HepG2 (cell line): ENCODE measurements around the gene ABHD12. TPM values are rescaled to one million over a fixed set of nuclear protein-coding genes. Genes with fewer than 3 reads are reported as not detected.

Experiments
- DNMT3B ChIP-seq: conservative IDR thresholded peaks from 2 replicates; pipeline ENCODE4 v1.6.1; 2016; ENCODE audit warnings: missing biosample characterization, control low read depth
- GLI4 ChIP-seq: sonication (generic); formaldehyde crosslinking; IDR thresholded peaks from 2 replicates; pipeline ENCODE4 v1.5.1; 2020; ENCODE audit warnings: missing genetic modification reagents, mild to moderate bottlenecking, moderate library complexity, borderline replicate concordance
- KAT7 ChIP-seq: IDR thresholded peaks from 2 replicates; pipeline ENCODE4 v1.6.1; 2018; ENCODE audit warnings: borderline replicate concordance, missing compliant biosample characterization
- KDM5B ChIP-seq: sonication (generic); formaldehyde crosslinking; IDR thresholded peaks from 2 replicates; pipeline ENCODE4 v1.4.0; 2020; ENCODE audit warnings: missing genetic modification reagents, mild to moderate bottlenecking, borderline replicate concordance
- PAX8 ChIP-seq: sonication (generic); formaldehyde crosslinking; IDR thresholded peaks from 2 replicates; pipeline ENCODE4 v1.8.0; 2022; ENCODE audit warnings: mild to moderate bottlenecking, missing genetic modification reagents, borderline replicate concordance
- PHF5A ChIP-seq: IDR thresholded peaks from one replicate; pipeline ENCODE4 v1.6.1; 2018; ENCODE audit warnings: low read depth, missing genetic modification reagents; ENCODE audit not compliant: unreplicated experiment
- POLR2A ChIP-seq, 2 experiments: IDR thresholded peaks; 2 replicates each; pipeline ENCODE4 v1.6.1; 2011; ENCODE audit warnings: low read depth in 2 of 2, low read length in 2 of 2, mild to moderate bottlenecking in 1 of 2, moderate library complexity in 1 of 2; ENCODE audit not compliant: insufficient read depth in 1 of 2
- RELA ChIP-seq: sonication (generic); formaldehyde crosslinking; IDR thresholded peaks from 2 replicates; pipeline ENCODE4 v1.4.0; 2020; ENCODE audit warnings: missing genetic modification reagents
- SNAPC2 ChIP-seq: sonication (generic); formaldehyde crosslinking; IDR thresholded peaks from 2 replicates; pipeline ENCODE4 v1.8.1; 2022; ENCODE audit warnings: mild to moderate bottlenecking, missing genetic modification reagents
- TAF1 ChIP-seq: sonication (generic); formaldehyde crosslinking; IDR thresholded peaks from 2 replicates; pipeline ENCODE4 v1.4.0; 2020; ENCODE audit warnings: missing genetic modification reagents
- ZBTB38 ChIP-seq: sonication (generic); formaldehyde crosslinking; IDR thresholded peaks from 2 replicates; pipeline ENCODE4 v1.5.1; 2020; ENCODE audit warnings: mild to moderate bottlenecking, missing genetic modification reagents
- ZBTB40 ChIP-seq, 2 experiments: fragments of 450-650 bp in 1 of 2; sonication (generic) in 1 of 2; formaldehyde crosslinking in 1 of 2; IDR thresholded peaks; 2 replicates each; pipeline versions ENCODE4 v1.6.1 to v1.8.0; 2016 to 2022; ENCODE audit warnings: antibody characterized with exemption in 1 of 2, mild to moderate bottlenecking in 1 of 2, missing genetic modification reagents in 1 of 2
- ZNF484 ChIP-seq: sonication (generic); formaldehyde crosslinking; IDR thresholded peaks from 2 replicates; pipeline ENCODE4 v1.5.1; 2020; ENCODE audit warnings: mild to moderate bottlenecking, low read depth, missing genetic modification reagents, borderline replicate concordance
- ZNF619 ChIP-seq: sonication (generic); formaldehyde crosslinking; IDR thresholded peaks from 2 replicates; pipeline ENCODE4 v1.4.0; 2020; ENCODE audit warnings: mild to moderate bottlenecking, missing genetic modification reagents
- ZNF629 ChIP-seq: sonication (generic); formaldehyde crosslinking; conservative IDR thresholded peaks from 2 replicates; pipeline ENCODE4 v1.5.0; 2020; ENCODE audit warnings: missing genetic modification reagents
- ZNF768 ChIP-seq: sonication (generic); formaldehyde crosslinking; IDR thresholded peaks from 2 replicates; pipeline ENCODE4 v1.4.0; 2020; ENCODE audit warnings: missing genetic modification reagents
- ZSCAN25 ChIP-seq: sonication (generic); formaldehyde crosslinking; IDR thresholded peaks from 2 replicates; pipeline ENCODE4 v1.8.0; 2022; ENCODE audit warnings: mild to moderate bottlenecking, missing genetic modification reagents
- polyA plus RNA-seq, 8 experiments: library from polyadenylated mRNA; depleted of rRNA in 3 of 8; stranded (reverse) in 7 of 8; unstranded in 1 of 8; fragments of >200 nt; fragmentation: Illumina TruSeq in 4 of 8; extraction: Trizol in 4 of 8; gene quantifications; 2 replicates each; pipeline versions ENCODE4 v1.2.1 to v1.2.3, GENCODE V29; 2011 to 2016; ENCODE audit warnings: low read depth in 4 of 8, missing spikeins in 1 of 8, mixed read lengths in 1 of 8; ENCODE audit not compliant: insufficient read depth in 1 of 8
- total RNA-seq, 5 experiments: library from RNA; depleted of rRNA; stranded (reverse); fragments of >200 nt; fragmentation: Illumina TruSeq; extraction: Trizol; gene quantifications; 2 replicates each; pipeline ENCODE4 v1.2.3, GENCODE V29; 2016; ENCODE audit warnings: low read depth in 1 of 5
- TF ChIP-seq, protein P1 (sequence below): IDR thresholded peaks from 2 replicates; pipeline ENCODE4 v1.6.1; 2016; ENCODE audit warnings: mild to moderate bottlenecking
- TF ChIP-seq, protein P2 (sequence below): sonication (generic); formaldehyde crosslinking; IDR thresholded peaks from 2 replicates; pipeline ENCODE4 v1.9.0; 2021; ENCODE audit warnings: missing genetic modification reagents, mild to moderate bottlenecking, borderline replicate concordance

ABHD12 gene
- total and polyA plus RNA-seq, 2 of the 13 experiments (the other 11 are each of a cell fraction or from before 2014, with no cell fraction given): 23.5 to 72.1 TPM

DNA sequence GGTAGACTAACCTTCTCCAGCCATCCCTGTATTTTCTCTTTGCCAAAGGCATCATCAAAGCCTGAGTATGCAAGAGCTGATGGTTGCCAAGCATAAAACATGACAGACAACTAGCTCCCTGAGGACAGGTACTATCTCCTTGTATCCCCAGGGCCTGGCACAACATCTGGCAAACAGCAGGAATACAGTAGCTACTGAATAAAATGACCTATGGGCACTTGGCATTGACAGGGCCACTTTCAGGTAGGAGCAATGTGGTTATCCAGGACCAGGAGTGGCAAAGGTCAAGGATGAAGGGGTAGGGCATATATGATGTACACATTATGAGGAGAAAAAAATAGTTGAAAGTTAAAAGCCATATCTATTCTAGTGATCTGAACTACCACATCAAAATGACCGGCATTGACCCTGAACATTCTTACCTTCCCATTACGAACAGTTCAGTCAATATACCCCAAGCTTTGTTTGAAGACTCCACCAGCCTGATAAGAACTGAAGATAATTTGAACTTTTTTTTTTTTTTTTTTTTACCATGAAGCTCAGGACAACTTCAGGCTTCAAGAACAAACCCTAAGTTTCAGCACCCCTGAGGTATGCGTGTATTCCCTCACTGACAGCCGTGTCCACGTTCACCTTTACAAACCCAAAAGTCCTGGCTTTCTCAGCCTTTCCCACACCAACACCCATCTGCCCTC lies 12.3 kb downstream of the ABHD12 start (continued):
- TF ChIP-seq, protein P1, sequence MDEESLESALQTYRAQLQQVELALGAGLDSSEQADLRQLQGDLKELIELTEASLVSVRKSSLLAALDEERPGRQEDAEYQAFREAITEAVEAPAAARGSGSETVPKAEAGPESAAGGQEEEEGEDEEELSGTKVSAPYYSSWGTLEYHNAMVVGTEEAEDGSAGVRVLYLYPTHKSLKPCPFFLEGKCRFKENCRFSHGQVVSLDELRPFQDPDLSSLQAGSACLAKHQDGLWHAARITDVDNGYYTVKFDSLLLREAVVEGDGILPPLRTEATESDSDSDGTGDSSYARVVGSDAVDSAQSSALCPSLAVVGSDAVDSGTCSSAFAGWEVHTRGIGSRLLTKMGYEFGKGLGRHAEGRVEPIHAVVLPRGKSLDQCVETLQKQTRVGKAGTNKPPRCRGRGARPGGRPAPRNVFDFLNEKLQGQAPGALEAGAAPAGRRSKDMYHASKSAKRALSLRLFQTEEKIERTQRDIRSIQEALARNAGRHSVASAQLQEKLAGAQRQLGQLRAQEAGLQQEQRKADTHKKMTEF (CRISPR knock-in tag): peak; percentile 96
- TF ChIP-seq ZNF768 (CRISPR knock-in tag) (no peak), RELA (CRISPR knock-in tag) (no peak), KAT7 (CRISPR knock-in tag) (peak; percentile 59; the same call in 1 of the 2 replicates), ZNF484 (CRISPR knock-in tag) (no peak), GLI4 (CRISPR knock-in tag) (0 out of 2 replicates have a peak, but pooled peaks have one; percentile 52), TAF1 (CRISPR knock-in tag) (no peak), ZBTB40 (IDR thresholded peaks at IDR 0.05) (no peak), ZBTB40 (CRISPR knock-in tag; IDR thresholded peaks at IDR 0.05) (no peak; the same call in 1 of the 2 replicates), DNMT3B (CRISPR knock-in tag) (0 out of 2 replicates have a peak, but pooled peaks have one; percentile 21), ZBTB38 (CRISPR knock-in tag) (0 out of 2 replicates have a peak, but pooled peaks have one; percentile 7), ZNF629 (CRISPR knock-in tag) (no peak), PHF5A (CRISPR knock-in tag) (no peak), KDM5B (CRISPR knock-in tag) (no peak), POLR2A (IDR thresholded peaks at IDR 0.05; ENCODE audit: insufficient read depth in 1 of 2, low read depth in 2 of 2, low read length in 2 of 2) (no peak), ZNF619 (CRISPR knock-in tag) (no peak), SNAPC2 (CRISPR knock-in tag) (no peak), PAX8 (CRISPR knock-in tag) (no peak), ZSCAN25 (CRISPR knock-in tag) (no peak)
- TF ChIP-seq, protein P2, sequence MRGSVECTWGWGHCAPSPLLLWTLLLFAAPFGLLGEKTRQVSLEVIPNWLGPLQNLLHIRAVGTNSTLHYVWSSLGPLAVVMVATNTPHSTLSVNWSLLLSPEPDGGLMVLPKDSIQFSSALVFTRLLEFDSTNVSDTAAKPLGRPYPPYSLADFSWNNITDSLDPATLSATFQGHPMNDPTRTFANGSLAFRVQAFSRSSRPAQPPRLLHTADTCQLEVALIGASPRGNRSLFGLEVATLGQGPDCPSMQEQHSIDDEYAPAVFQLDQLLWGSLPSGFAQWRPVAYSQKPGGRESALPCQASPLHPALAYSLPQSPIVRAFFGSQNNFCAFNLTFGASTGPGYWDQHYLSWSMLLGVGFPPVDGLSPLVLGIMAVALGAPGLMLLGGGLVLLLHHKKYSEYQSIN: no peak
